Panc1 (cell line): Measurements from ENCODE around the gene MAPK4. TPM values are rescaled to one million over a fixed set of nuclear protein-coding genes. Genes with fewer than 3 reads are reported as not detected.
"Not testable (repeated sequence)": the region's sequence is repeated elsewhere in the genome, so short reads cannot be mapped to it uniquely, and the experiment has no call there.

Experiments
- ATAC-seq: fragments of 200-7000 bp; cut with Tn5 transposase; 2 replicates; pipeline ENCODE4 v1.9.1; 2020; ENCODE audit warnings: mild to moderate bottlenecking, moderate library complexity
- BruUV-seq: library from RNA; stranded (reverse); fragments of 400-500 nt; replicated peaks from 2 replicates; lab custom pipeline; 2021; lab: Mats Ljungman, UMichigan
- CTCF ChIA-PET: fragments of 300-600 bp; sonication (Branson Sonifier 250); formaldehyde crosslinking; loops from one replicate; lab custom pipeline; 2022; ENCODE audit warnings: antibody characterized with exemption; lab: Charles Lee
- POLR2A ChIA-PET: fragments of 300-600 bp; sonication (Branson Sonifier 250); formaldehyde crosslinking; loops from one replicate; lab custom pipeline; 2022; ENCODE audit warnings: antibody characterized with exemption; lab: Charles Lee
- DNase-seq: peaks from one replicate; pipeline ENCODE4 v3.0.0-alpha.2; 2010; ENCODE audit warnings: low read depth, low spot score
- H3K27ac ChIP-seq: 2 replicates; pipeline ENCODE4 v1.5.1; 2011; ENCODE audit warnings: mild to moderate bottlenecking, low read length, inconsistent platforms
- H3K27me3 ChIP-seq: fragments of 200-500 bp; sonication (Bioruptor generic); 2 replicates; pipeline ENCODE4 v1.6.0; 2014; ENCODE audit warnings: low read length, inconsistent platforms; ENCODE audit not compliant: control insufficient read depth, insufficient read depth
- H3K36me3 ChIP-seq: fragments of 200-500 bp; sonication (Bioruptor generic); 2 replicates; pipeline ENCODE4 v1.5.1; 2014; ENCODE audit warnings: inconsistent platforms, mild to moderate bottlenecking, low read length, moderate library complexity; ENCODE audit not compliant: control insufficient read depth, insufficient read depth
- H3K4me1 ChIP-seq: 2 replicates; pipeline ENCODE4 v1.5.1; 2011; ENCODE audit warnings: inconsistent platforms, mild to moderate bottlenecking, low read length, moderate library complexity; ENCODE audit not compliant: control insufficient read depth, insufficient read depth
- H3K4me3 ChIP-seq, 2 experiments: 2 replicates each; pipeline ENCODE4 v1.5.1; 2011 to 2012; ENCODE audit warnings: low read depth in 2 of 2, low read length in 2 of 2, mild to moderate bottlenecking in 2 of 2, inconsistent platforms in 1 of 2, moderate library complexity in 1 of 2
- H3K9me3 ChIP-seq: fragments of 200-500 bp; sonication (Bioruptor generic); 2 replicates; pipeline ENCODE4 v1.5.1; 2014; ENCODE audit warnings: low read depth, mild to moderate bottlenecking, inconsistent platforms, low read length, moderate library complexity; ENCODE audit not compliant: control insufficient read depth, insufficient read depth
- CTCF ChIP-seq: fragments of 450-650 bp; IDR thresholded peaks from 2 replicates; pipeline ENCODE4 v1.5.1; 2017; ENCODE audit warnings: mild to moderate bottlenecking
- POLR2AphosphoS5 ChIP-seq: IDR thresholded peaks from 2 replicates; pipeline ENCODE4 v1.6.1; 2012; ENCODE audit warnings: mild to moderate bottlenecking, low read depth, low read length, moderate library complexity
- REST ChIP-seq, 2 experiments: IDR thresholded peaks; 2 replicates each; pipeline ENCODE4 v1.6.1; 2011 to 2012; ENCODE audit warnings: low read depth in 2 of 2, control low read depth in 1 of 2, low read length in 1 of 2, mild to moderate bottlenecking in 1 of 2, moderate library complexity in 1 of 2; ENCODE audit not compliant: insufficient read depth in 1 of 2
- SIN3A ChIP-seq: IDR thresholded peaks from 2 replicates; pipeline ENCODE4 v1.6.1; 2012; ENCODE audit warnings: low read depth, mild to moderate bottlenecking, low read length, moderate library complexity, borderline replicate concordance; ENCODE audit not compliant: insufficient read depth
- TCF7L2 ChIP-seq: IDR thresholded peaks from 2 replicates; pipeline ENCODE4 v1.6.1; 2011; ENCODE audit warnings: mild to moderate bottlenecking, low read depth, low read length, inconsistent platforms
- in situ Hi-C: cut with HindIII; loops from 2 replicates; pipeline ENCODE4 v1.10.0; 2016; ENCODE audit warnings: low sequenced_read_pairs, low pct_unique_long_range_greater_than_20kb
- intact Hi-C: fragments of 100-400 bp; cut with micrococcal nuclease; formaldehyde crosslinking; loops from one replicate; pipeline ENCODE4 v1.10.0; 2022; ENCODE audit not compliant: unreplicated experiment
- total RNA-seq: library from RNA; stranded (reverse); gene quantifications from one replicate; pipeline ENCODE4 v1.2.1, GENCODE V29; 2021; ENCODE audit not compliant: unreplicated experiment

MAPK4 gene
- total RNA-seq, 1 experiment from 2014 or later: not detected

GRCh38 chr18:50706651-50707050 lies 146.8 kb downstream of the MAPK4 start:
- BruUV-seq: no TSS peak
- intact Hi-C loops: no loop called here
- no peak for TF ChIP-seq CTCF
- TF ChIP-seq POLR2AphosphoS5: no peak
- TF ChIP-seq SIN3A: no peak
- TF ChIP-seq TCF7L2: no peak
- TF ChIP-seq REST (IDR thresholded peaks at IDR 0.05; ENCODE audit: insufficient read depth in 1 of 2, low read depth in 2 of 2, low read length in 1 of 2): no peak
- ChIA-PET POLR2A (no interaction called here), CTCF (no interaction called here)
- H3K27ac ChIP-seq: no peak overlapping the region
- no peaks in the 10 kb centered on the region for H3K9me3 ChIP-seq
- no peaks in the 10 kb centered on the region for H3K36me3 ChIP-seq
- DNase-seq (no peak), ATAC-seq (no peak)
- no peak overlapping the region for H3K4me3 ChIP-seq
- no peaks in the 10 kb centered on the region for H3K4me1 ChIP-seq
- H3K27me3 ChIP-seq: no peaks in the 10 kb centered on the region; the same call in 1 of the 2 replicates
- in situ Hi-C loops: no loop called here

- BruUV-seq, H3K9me3 ChIP-seq, CTCF ChIA-PET, H3K4me3 ChIP-seq, DNase-seq, H3K36me3 ChIP-seq, H3K27ac ChIP-seq, POLR2A ChIA-PET, H3K27me3 ChIP-seq, ATAC-seq, in situ Hi-C loops, H3K4me1 ChIP-seq, intact Hi-C loops: not testable (repeated sequence)
These were observed 147.4 kb downstream of the MAPK4 start for GRCh38 chr18:50707297-50707696.

GRCh38 chr18:50707855-50708469 lies 148.1 kb downstream of the MAPK4 start:
- Histone ChIP-seq H3K27ac (no peak overlapping the region), H3K4me3 (no peak overlapping the region), H3K36me3 (no peaks in the 10 kb centered on the region), H3K4me1 (no peaks in the 10 kb centered on the region), H3K9me3 (no peaks in the 10 kb centered on the region), H3K27me3 (no peaks in the 10 kb centered on the region; the same call in 1 of the 2 replicates)
- intact Hi-C loops: no loop called here
- no peak for DNase-seq
- ChIA-PET CTCF (no interaction called here), POLR2A (no interaction called here)
- no TSS peak for BruUV-seq
- TF ChIP-seq TCF7L2: no peak
- TF ChIP-seq SIN3A: no peak
- no peak for TF ChIP-seq CTCF
- TF ChIP-seq REST (IDR thresholded peaks at IDR 0.05; ENCODE audit: insufficient read depth in 1 of 2, low read depth in 2 of 2, low read length in 1 of 2): no peak
- TF ChIP-seq POLR2AphosphoS5: no peak
- ATAC-seq: no peak
- in situ Hi-C loops: no loop called here
